Fibroblast of lung (primary cell): ENCODE data around the gene IL10. TPM values are rescaled to one million over a fixed set of nuclear protein-coding genes. Genes with fewer than 3 reads are reported as not detected.

Experiments used
- DNase-seq, 2 donors: peaks; one replicate each; pipeline versions ENCODE4 v3.0.0 to v3.0.0-alpha.2; 2010; ENCODE audit warnings: low read depth in 2 of 2
- H2AFZ ChIP-seq: 2 replicates; pipeline ENCODE4 v1.5.1; 2012; ENCODE audit warnings: low read length, control low read depth, inconsistent platforms
- H3K27ac ChIP-seq: 2 replicates; pipeline ENCODE4 v1.5.1; 2011; ENCODE audit warnings: low read length, control low read depth; ENCODE audit not compliant: insufficient read depth
- H3K27me3 ChIP-seq: 2 replicates; pipeline ENCODE4 v1.5.1; 2011; ENCODE audit warnings: mild to moderate bottlenecking, low read length; ENCODE audit not compliant: control insufficient read depth, insufficient read depth
- H3K36me3 ChIP-seq: 2 replicates; pipeline ENCODE4 v1.5.1; 2011; ENCODE audit warnings: low read length; ENCODE audit not compliant: control insufficient read depth, insufficient read depth
- H3K4me1 ChIP-seq: 2 replicates; pipeline ENCODE4 v1.5.1; 2011; ENCODE audit warnings: low read length; ENCODE audit not compliant: control insufficient read depth, insufficient read depth; ENCODE audit errors: extremely low read depth
- H3K4me2 ChIP-seq: 2 replicates; pipeline ENCODE4 v1.5.1; 2011; ENCODE audit warnings: low read length, control low read depth; ENCODE audit not compliant: insufficient read depth; ENCODE audit errors: extremely low read depth
- H3K4me3 ChIP-seq, 4 experiments: fragments of 200-600 bp in 1 of 4; sonication (generic) in 1 of 4; replicated peaks in 1 of 4; 2 replicates each; pipeline ENCODE4 v1.5.1; 2011 to 2016; ENCODE audit warnings: low read length in 4 of 4, low read depth in 3 of 4, mild to moderate bottlenecking in 3 of 4, control low read depth in 2 of 4, inconsistent platforms in 1 of 4, mixed read lengths in 1 of 4; ENCODE audit not compliant: insufficient read depth in 1 of 4; ENCODE audit errors: control extremely low read depth in 1 of 4
- H3K79me2 ChIP-seq: 2 replicates; pipeline ENCODE4 v1.5.1; 2012; ENCODE audit warnings: mild to moderate bottlenecking, low read length, inconsistent platforms; ENCODE audit not compliant: control insufficient read depth, insufficient read depth
- H3K9ac ChIP-seq: 2 replicates; pipeline ENCODE4 v1.5.1; 2011; ENCODE audit warnings: mild to moderate bottlenecking, low read length, control low read depth; ENCODE audit not compliant: insufficient read depth
- H3K9me3 ChIP-seq: 2 replicates; pipeline ENCODE4 v1.5.1; 2012; ENCODE audit warnings: low read depth, low read length; ENCODE audit not compliant: control insufficient read depth, insufficient read depth
- H4K20me1 ChIP-seq: 2 replicates; pipeline ENCODE4 v1.5.1; 2011; ENCODE audit warnings: low read length; ENCODE audit not compliant: control insufficient read depth, insufficient read depth; ENCODE audit errors: extremely low read depth
- EZH2 ChIP-seq: IDR thresholded peaks from 2 replicates; pipeline ENCODE4 v1.5.1; 2012; ENCODE audit warnings: low read length, control low read depth, mild to moderate bottlenecking; ENCODE audit errors: missing control alignments
- polyA plus RNA-seq, 2 donors: library from polyadenylated mRNA; depleted of rRNA in 1 of 2; stranded (reverse) in 1 of 2; unstranded in 1 of 2; fragments of >200 nt; gene quantifications; 2 replicates each; pipeline ENCODE4 v1.2.1, GENCODE V29; 2011 to 2012; ENCODE audit warnings: missing spikeins in 1 of 2
- total RNA-seq: library from RNA; depleted of rRNA; stranded (reverse); fragments of >200 nt; gene quantifications from 2 replicates; pipeline ENCODE4 v1.2.1, GENCODE V29; 2014
- TF ChIP-seq, protein P1 (sequence below), 2 donors: IDR thresholded peaks in 1 of 2; conservative IDR thresholded peaks in 1 of 2; 1 replicate in 1 of 2; 2 replicates in 1 of 2; pipeline ENCODE4 v1.5.1; 2011 to 2012; ENCODE audit warnings: low read length in 2 of 2, control low read depth in 1 of 2, inconsistent platforms in 1 of 2, low read depth in 1 of 2, mild to moderate bottlenecking in 1 of 2

The IL10 gene
- total and polyA plus RNA-seq, 2 donors (not counting 1 experiment from before 2014, with no cell fraction given): not detected

DNA sequence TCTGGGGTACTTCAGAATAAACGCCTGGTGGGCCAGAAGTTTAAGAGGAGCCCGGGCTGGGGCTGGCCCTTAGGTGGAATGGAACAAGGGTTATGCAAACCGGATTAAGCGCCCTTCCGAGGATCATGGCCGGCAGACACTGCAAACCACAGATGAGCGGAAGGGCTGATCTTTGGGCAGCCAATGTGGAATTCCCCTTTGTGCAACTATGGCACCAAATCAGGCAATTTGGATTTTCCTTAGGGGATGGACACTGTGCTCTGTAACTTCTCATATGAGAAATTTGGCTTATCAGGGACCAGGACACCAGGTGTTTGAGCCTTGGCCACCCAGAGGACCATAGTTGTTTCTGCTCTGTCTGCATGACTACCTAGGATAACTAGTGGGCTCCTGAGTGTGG lies 5.7 kb upstream of the IL10 start:
- DNase-seq: no peak
- H3K79me2 ChIP-seq: no peaks in the 10 kb centered on the region
- no peak overlapping the region for H3K27ac ChIP-seq
- no peak overlapping the region for H3K4me3 ChIP-seq
- H3K4me1 ChIP-seq: no peaks in the 10 kb centered on the region
- no peaks in the 10 kb centered on the region for H4K20me1 ChIP-seq
- no peak overlapping the region for H2AFZ ChIP-seq
- H3K9ac ChIP-seq: no peak overlapping the region
- TF ChIP-seq, protein P1, sequence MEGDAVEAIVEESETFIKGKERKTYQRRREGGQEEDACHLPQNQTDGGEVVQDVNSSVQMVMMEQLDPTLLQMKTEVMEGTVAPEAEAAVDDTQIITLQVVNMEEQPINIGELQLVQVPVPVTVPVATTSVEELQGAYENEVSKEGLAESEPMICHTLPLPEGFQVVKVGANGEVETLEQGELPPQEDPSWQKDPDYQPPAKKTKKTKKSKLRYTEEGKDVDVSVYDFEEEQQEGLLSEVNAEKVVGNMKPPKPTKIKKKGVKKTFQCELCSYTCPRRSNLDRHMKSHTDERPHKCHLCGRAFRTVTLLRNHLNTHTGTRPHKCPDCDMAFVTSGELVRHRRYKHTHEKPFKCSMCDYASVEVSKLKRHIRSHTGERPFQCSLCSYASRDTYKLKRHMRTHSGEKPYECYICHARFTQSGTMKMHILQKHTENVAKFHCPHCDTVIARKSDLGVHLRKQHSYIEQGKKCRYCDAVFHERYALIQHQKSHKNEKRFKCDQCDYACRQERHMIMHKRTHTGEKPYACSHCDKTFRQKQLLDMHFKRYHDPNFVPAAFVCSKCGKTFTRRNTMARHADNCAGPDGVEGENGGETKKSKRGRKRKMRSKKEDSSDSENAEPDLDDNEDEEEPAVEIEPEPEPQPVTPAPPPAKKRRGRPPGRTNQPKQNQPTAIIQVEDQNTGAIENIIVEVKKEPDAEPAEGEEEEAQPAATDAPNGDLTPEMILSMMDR (conservative IDR thresholded peaks at IDR 0.05 in 1 of 2, IDR thresholded peaks at IDR 0.05 in 1 of 2; ENCODE audit: low read depth in 1 of 2, low read length in 2 of 2): no peak
- no peak for TF ChIP-seq EZH2
- H3K36me3 ChIP-seq: no peaks in the 10 kb centered on the region
- no peaks in the 10 kb centered on the region for H3K9me3 ChIP-seq
- H3K27me3 ChIP-seq: no peaks in the 10 kb centered on the region
- H3K4me2 ChIP-seq: no peak overlapping the region

GRCh38 chr1:206776229-206776628 lies 3.9 kb upstream of the IL10 start:
- no peaks in the 10 kb centered on the region for H4K20me1 ChIP-seq
- peak; percentile 9 to 17 for DNase-seq
- no peaks in the 10 kb centered on the region for H3K79me2 ChIP-seq
- no peaks in the 10 kb centered on the region for H3K36me3 ChIP-seq
- H3K9me3 ChIP-seq: no peaks in the 10 kb centered on the region
- no peak overlapping the region for H3K27ac ChIP-seq
- no peak overlapping the region for H3K4me2 ChIP-seq
- no peak overlapping the region for H2AFZ ChIP-seq
- H3K9ac ChIP-seq: no peak overlapping the region
- H3K4me1 ChIP-seq: no peaks in the 10 kb centered on the region
- no peaks in the 10 kb centered on the region for H3K27me3 ChIP-seq
- H3K4me3 ChIP-seq: no peak overlapping the region
- TF ChIP-seq, protein P1 (conservative IDR thresholded peaks at IDR 0.05 in 1 of 2, IDR thresholded peaks at IDR 0.05 in 1 of 2; ENCODE audit: low read depth in 1 of 2, low read length in 2 of 2): no peak
- no peak for TF ChIP-seq EZH2

- no peaks in the 10 kb centered on the region for H3K79me2 ChIP-seq
- H3K4me3 ChIP-seq: no peak overlapping the region
- no peaks in the 10 kb centered on the region for H3K9me3 ChIP-seq
- no peaks in the 10 kb centered on the region for H3K36me3 ChIP-seq
- H4K20me1 ChIP-seq: no peaks in the 10 kb centered on the region
- H3K4me2 ChIP-seq: no peak overlapping the region
- H3K9ac ChIP-seq: no peak overlapping the region
- no peak overlapping the region for H2AFZ ChIP-seq
- no peak overlapping the region for H3K27ac ChIP-seq
- no peaks in the 10 kb centered on the region for H3K4me1 ChIP-seq
- no peak for DNase-seq
- TF ChIP-seq EZH2: no peak
- TF ChIP-seq, protein P1 (conservative IDR thresholded peaks at IDR 0.05 in 1 of 2, IDR thresholded peaks at IDR 0.05 in 1 of 2; ENCODE audit: low read depth in 1 of 2, low read length in 2 of 2): no peak
- no peaks in the 10 kb centered on the region for H3K27me3 ChIP-seq
Measured at GRCh38 chr1:206774093-206774492, 1.8 kb upstream of the IL10 start.
